HepG2 (cell line): ENCODE measurements around the gene CELSR2.

Experiments used
- CTCF ChIP-seq: sonication (generic); formaldehyde crosslinking; IDR thresholded peaks from 2 replicates; pipeline ENCODE4 v1.5.0; 2020; ENCODE audit warnings: mild to moderate bottlenecking, missing genetic modification reagents, moderate library complexity
- E2F1 ChIP-seq: sonication (generic); formaldehyde crosslinking; IDR thresholded peaks from 2 replicates; pipeline ENCODE4 v1.5.0; 2020; ENCODE audit warnings: missing genetic modification reagents
- MIER3 ChIP-seq: IDR thresholded peaks from 2 replicates; pipeline ENCODE4 v1.6.1; 2016; ENCODE audit warnings: missing compliant biosample characterization, borderline replicate concordance
- STAT5B ChIP-seq: sonication (generic); formaldehyde crosslinking; IDR thresholded peaks from 2 replicates; pipeline ENCODE4 v1.4.0; 2020; ENCODE audit warnings: missing genetic modification reagents
- TP53 ChIP-seq: sonication (generic); formaldehyde crosslinking; conservative IDR thresholded peaks from 2 replicates; pipeline ENCODE4 v1.4.0; 2020; ENCODE audit warnings: missing genetic modification reagents

- TF ChIP-seq CTCF (CRISPR knock-in tag) (no peak), TP53 (no peak), STAT5B (CRISPR knock-in tag) (no peak), MIER3 (CRISPR knock-in tag) (no peak), E2F1 (no peak)
Observed at GRCh38 chr1:109269212-109269980, 20.1 kb downstream of the CELSR2 start.
